ENCODE measurements around the gene FERMT3. TPM values are rescaled to one million over a fixed set of nuclear protein-coding genes. Genes with fewer than 3 reads are reported as not detected.

FERMT3 gene
- total and polyA plus RNA-seq, 4 donors: 17.4 to 182 (median 84.5) TPM

- H3K36me3 ChIP-seq (ENCODE audit: control insufficient read depth in 4 of 4, insufficient read depth in 4 of 4, low read length in 4 of 4): peaks cover 0 to 39% (median 2%) of the 10 kb centered on the region in 4 donors
These were observed 16.1 kb downstream of the FERMT3 start for GRCh38 chr11:64222651-64223000.

GRCh38 chr11:64223001-64223651, 16.6 kb downstream of the FERMT3 start:
- no peaks in the 10 kb centered on the region for H3K27me3 ChIP-seq (ENCODE audit: control insufficient read depth in 3 of 3, insufficient read depth in 3 of 3, low read length in 2 of 3)
- 87% methylated on average over 24 of the region's 24 CpGs for WGBS, 2 donors
- no peaks in the 10 kb centered on the region for H3K9me3 ChIP-seq (ENCODE audit: control insufficient read depth in 4 of 4, insufficient read depth in 3 of 4, low read length in 3 of 4)
- no peak overlapping the region for H3K4me3 ChIP-seq
- peaks cover 0 to 38% (median 2%) of the 10 kb centered on the region in 4 donors for H3K36me3 ChIP-seq (ENCODE audit: control insufficient read depth in 4 of 4, insufficient read depth in 4 of 4, low read length in 4 of 4)
- DNase-seq: no peak
- no peak overlapping the region for H3K9ac ChIP-seq (ENCODE audit: insufficient read depth in 1 of 2, low read length in 2 of 2)
- peaks cover 0 to 24% (median 4%) of the 10 kb centered on the region in 5 donors for H3K4me1 ChIP-seq (ENCODE audit: control insufficient read depth in 5 of 5, insufficient read depth in 5 of 5, low read length in 5 of 5)
- no peak overlapping the region for H3K27ac ChIP-seq (ENCODE audit: low read depth in 1 of 2, low read length in 1 of 2)
- no peak for ATAC-seq (ENCODE audit: insufficient read depth, low FRiP score)
- TF ChIP-seq CTCF (IDR thresholded peaks at IDR 0.05; ENCODE audit: control extremely low read depth, extremely low read depth): no peak

More at GRCh38 chr11:64222651-64223000, 16.1 kb downstream of the FERMT3 start:
- peaks cover 0 to 23% (median 4%) of the 10 kb centered on the region in 5 donors for H3K4me1 ChIP-seq (ENCODE audit: control insufficient read depth in 5 of 5, insufficient read depth in 5 of 5, low read length in 5 of 5)
- no peak overlapping the region for H3K4me3 ChIP-seq
- ATAC-seq (ENCODE audit: insufficient read depth, low FRiP score) (no peak), DNase-seq (no peak)
- H3K27ac ChIP-seq (ENCODE audit: low read depth in 1 of 2, low read length in 1 of 2): no peak overlapping the region
- TF ChIP-seq CTCF (IDR thresholded peaks at IDR 0.05; ENCODE audit: control extremely low read depth, extremely low read depth): no peak
- no peaks in the 10 kb centered on the region for H3K9me3 ChIP-seq (ENCODE audit: control insufficient read depth in 4 of 4, insufficient read depth in 3 of 4, low read length in 3 of 4)
- H3K9ac ChIP-seq (ENCODE audit: insufficient read depth in 1 of 2, low read length in 2 of 2): no peak overlapping the region
- H3K27me3 ChIP-seq (ENCODE audit: control insufficient read depth in 3 of 3, insufficient read depth in 3 of 3, low read length in 2 of 3): no peaks in the 10 kb centered on the region
- WGBS, 2 donors: 78 to 85% methylated on average over 9 of the region's 9 CpGs

GRCh38 chr11:64224151-64224890, 17.8 kb downstream of the FERMT3 start:
- Histone ChIP-seq H3K36me3 (ENCODE audit: control insufficient read depth in 4 of 4, insufficient read depth in 4 of 4, low read length in 4 of 4) (peaks cover 0 to 34% (median 2%) of the 10 kb centered on the region in 4 donors), H3K27ac (ENCODE audit: low read depth in 1 of 2, low read length in 1 of 2) (no peak overlapping the region), H3K27me3 (ENCODE audit: control insufficient read depth in 3 of 3, insufficient read depth in 3 of 3, low read length in 2 of 3) (no peaks in the 10 kb centered on the region), H3K4me3 (no peak overlapping the region), H3K9ac (ENCODE audit: insufficient read depth in 1 of 2, low read length in 2 of 2) (no peak overlapping the region), H3K4me1 (ENCODE audit: control insufficient read depth in 5 of 5, insufficient read depth in 5 of 5, low read length in 5 of 5) (peaks cover 0 to 22% (median 4%) of the 10 kb centered on the region in 5 donors), H3K9me3 (ENCODE audit: control insufficient read depth in 4 of 4, insufficient read depth in 3 of 4, low read length in 3 of 4) (no peaks in the 10 kb centered on the region)
- no peak for TF ChIP-seq CTCF (IDR thresholded peaks at IDR 0.05; ENCODE audit: control extremely low read depth, extremely low read depth)
- DNase-seq: no peak
- WGBS, 2 donors: 91 to 93% methylated on average over 17 of the region's 17 CpGs
- no peak for ATAC-seq (ENCODE audit: insufficient read depth, low FRiP score)

All from lung (tissue), 12 donors.